ENCODE data around the gene MTNR1B.
A peak's percentile ranks its signal among the peaks of the same experiment; 100 is the strongest.

Gene MTNR1B

DNA sequence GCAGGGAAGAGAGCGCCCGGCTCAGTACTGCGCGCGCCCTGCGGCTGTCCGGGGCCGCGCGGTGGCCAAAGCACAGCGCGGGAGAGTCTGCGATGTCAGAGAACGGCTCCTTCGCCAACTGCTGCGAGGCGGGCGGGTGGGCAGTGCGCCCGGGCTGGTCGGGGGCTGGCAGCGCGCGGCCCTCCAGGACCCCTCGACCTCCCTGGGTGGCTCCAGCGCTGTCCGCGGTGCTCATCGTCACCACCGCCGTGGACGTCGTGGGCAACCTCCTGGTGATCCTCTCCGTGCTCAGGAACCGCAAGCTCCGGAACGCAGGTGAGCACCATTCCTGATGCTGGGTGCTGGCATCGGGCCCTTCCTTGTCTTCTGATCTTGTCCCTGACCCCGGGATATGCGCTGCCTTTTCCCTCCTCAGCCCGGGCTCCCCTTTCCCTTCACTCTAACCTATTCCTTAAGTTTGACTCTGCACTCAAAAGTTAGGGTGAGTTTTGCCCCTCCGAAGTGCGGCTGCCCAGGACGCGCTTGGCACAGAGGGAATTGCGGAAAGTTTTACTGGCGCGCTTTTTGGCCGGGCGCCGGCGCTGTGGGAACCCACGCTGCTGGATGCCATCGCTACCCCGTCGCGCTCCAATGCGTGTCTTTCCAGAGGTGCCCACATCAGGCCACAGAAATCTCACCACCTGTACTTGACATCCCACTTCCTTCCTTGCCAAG lies at the start of gene MTNR1B:
Gene MTNR1B (plus strand): TSS at position 18 of the 714 bp plus-strand sequence. CDS start 75 bp downstream, at position 93.
- no peak for DNase-seq

DNA sequence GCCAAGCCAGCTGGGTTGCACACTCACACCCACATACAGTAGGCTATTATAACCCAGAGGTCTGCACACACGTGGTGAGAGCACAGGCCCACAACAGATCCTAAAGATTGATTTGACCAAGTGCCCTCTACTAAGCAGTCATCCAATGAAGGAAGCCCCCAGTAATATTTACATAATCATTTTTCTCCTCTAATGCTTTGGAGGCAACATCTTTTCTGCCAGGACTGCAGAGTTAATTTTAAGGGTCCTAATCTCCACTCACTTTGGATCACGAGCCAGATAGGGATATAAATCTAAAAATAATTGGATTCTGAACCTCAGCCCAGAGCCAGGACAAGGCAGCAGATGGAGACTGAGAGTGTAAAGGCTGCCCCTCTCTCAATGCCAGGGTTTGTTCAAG lies 49.1 kb upstream of the MTNR1B start:
- DNase-seq = no peak

DNA sequence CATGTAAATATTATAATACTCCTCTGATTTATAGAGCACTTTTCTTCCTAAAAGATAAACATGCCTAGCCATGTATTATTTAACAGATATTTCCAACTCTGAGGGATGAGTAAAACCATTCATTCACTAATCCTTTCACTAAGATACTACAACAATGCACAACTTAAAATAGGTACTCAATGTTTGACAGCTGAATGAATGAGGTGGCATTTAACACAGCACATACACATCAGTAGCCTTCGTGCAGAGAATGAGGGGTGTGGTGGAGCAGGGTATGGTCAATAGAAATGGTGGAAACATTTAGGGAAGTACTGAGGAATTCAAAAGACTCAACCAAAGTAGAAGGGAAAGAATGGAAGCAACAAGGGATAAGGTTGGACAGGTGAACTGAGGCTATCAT lies 46.7 kb upstream of the MTNR1B start:
- no peak for DNase-seq

DNA sequence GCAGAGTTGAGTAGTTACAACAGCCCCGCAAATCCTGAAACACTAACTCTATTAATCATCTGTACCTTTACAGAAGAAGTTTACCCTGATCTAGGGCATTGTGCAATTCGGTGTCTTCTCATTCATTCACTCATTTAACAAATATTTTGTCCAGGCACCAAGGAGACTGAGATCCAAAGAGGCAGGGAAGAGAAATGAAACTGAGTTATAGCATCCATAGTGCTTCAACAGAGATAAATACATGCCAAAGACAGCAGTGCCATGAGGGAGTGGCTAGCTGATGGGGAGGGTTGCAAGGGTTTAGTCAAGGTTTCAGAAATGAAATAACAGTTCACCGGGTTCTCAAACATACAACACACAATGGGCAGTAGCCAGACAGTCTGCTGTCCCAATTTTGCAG lies 40.2 kb upstream of the MTNR1B start:
- no peak for DNase-seq

DNA sequence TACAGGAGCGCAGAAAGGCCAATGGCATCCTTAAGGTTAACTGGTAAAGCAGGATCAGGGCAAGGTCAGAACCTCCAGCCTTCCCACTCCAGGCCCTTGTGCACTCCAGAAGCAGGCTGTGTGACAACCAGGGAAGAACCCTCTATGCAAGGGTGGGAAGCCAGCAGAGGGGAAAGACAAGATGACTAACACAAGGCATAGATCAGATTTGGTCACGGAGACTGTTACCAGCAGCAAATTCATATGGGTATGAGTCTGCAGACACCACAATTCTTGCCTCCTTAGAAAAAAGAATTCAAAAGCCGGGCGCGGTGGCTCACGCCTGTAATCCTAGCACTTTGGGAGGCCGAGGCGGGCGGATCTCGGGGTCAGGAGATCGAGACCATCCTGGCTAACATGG lies 39.8 kb upstream of the MTNR1B start:
- no peak for DNase-seq

DNA sequence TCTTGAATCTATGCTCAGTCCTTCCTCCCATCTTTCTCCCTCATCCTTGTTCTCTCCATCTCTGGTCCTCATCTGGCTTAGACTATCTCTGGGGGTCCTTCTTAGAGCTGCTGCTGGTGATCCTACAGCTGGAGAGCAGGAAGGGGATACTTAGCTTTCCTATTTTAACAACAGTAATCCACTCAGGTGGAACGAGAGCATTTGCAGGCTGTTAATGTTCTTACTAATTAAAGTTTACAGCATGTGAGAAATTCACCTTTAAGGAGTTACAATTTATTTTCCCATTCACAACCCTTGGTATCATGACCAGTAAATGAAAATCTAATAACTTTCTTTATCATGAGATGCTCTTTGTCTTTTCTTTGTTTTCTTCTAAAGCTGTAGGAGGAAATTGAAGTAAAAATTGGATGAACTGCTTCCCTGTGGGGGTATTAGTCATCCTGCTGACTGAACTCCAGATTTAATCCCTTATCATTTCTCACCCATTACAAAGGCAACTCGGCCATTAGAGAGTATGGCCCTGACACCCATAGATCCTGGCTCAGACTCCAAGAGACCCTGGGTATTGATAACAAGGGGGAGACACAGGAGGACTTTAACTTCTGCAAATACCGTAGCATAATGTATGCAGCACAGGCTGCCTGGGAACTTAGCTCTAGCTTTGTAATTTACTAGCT lies 37.6 kb upstream of the MTNR1B start:
- DNase-seq = no peak

DNA sequence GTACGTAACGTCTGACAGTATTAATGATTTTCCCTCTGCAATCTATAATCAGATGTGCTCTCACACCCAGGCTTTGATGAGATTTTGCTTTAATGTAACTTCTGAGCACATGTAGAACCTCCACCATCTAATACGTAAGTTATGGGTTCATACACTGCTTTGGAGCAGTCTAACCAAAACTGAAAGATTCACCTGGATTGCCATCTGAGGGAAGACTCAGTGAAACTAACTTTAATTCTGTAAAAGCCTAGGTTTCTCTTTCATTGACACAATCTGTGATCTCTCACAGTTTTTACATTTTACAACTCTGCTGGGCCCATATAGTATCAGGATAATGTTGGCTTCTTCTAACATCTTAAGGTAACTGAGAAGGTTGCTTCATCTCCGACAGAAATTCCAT lies 30.1 kb upstream of the MTNR1B start:
- DNase-seq = no peak

DNA sequence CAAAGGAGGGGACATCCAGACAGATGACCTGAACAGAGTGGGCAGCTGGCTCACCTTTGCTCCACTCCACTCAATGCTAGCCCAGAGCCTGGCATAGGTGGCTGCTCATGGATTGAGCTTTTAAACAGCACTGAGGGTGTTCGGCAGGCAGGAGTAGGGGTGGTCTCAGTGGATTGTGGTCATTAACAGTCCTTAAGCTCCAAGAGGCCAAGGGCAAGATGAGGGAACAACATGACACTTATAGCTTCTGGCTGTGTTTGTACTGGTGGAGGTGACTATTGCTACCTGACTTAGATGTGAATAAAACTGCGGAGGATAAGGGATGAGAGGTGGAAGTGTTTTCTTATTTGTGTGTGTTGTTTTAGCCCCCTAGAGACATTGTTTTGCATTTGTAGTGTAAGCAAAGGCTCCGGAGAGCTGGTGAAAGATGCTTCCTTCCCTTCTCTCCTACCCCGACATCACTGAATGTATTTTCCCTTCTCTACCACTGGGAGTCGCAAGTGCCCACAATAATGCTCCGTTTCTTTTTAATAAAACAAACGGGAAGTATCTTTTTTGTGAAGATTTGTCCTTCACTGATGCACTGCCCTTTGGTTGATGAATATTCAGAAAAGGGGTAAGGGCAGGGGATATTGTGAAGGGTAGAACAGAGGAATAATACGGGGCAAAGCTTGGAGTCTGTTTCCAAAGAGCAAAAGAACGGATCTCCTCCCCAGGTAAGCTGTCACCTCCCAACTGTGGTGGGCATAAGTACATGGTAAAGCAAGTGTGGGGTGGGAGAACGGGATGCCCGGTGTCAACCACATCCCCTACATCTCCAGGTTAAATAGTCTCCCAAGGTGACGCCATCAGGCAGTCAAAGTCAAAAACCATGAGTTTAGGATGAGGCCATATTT lies 27.5 kb upstream of the MTNR1B start:
- peak; percentile 48 for DNase-seq

DNA sequence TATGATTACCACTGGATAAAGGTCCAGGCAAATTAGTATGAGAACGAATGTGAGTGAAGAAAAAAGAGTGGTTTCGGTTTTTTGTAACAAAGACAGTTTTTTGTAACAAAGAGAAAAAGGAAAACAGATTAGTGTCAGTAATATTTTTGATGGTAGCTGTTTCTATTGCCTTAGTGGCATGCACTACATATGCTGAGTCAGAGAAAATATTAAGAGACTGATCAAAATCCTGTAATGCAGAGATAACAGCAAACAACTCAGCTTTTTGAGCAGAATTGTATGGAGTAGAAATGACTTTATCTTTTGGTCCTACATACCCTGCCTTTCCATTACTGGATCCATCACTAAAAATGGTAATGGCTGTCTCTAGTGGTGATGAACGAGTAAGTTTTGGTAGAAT lies 22.7 kb upstream of the MTNR1B start:
- no peak for DNase-seq

DNA sequence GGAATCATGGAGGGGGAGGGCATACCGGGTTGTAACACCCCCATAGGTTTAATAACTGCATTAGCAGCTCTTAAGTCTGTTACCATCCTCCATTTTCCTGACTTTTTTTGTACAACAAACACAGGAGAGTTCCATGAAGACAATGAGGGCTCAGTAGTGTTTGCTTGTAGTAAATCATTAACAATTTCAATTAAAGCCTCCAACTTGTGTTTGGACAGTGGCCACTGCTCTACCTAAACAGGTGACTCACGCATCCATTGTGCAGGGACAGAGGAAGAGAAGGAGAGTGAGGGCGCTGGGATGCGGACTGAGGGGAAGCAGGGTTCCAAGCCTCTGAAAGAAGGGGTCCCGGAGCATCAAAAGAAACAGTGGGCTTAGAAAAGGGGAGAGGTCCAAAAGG lies 21.3 kb upstream of the MTNR1B start:
- no peak for DNase-seq

DNA sequence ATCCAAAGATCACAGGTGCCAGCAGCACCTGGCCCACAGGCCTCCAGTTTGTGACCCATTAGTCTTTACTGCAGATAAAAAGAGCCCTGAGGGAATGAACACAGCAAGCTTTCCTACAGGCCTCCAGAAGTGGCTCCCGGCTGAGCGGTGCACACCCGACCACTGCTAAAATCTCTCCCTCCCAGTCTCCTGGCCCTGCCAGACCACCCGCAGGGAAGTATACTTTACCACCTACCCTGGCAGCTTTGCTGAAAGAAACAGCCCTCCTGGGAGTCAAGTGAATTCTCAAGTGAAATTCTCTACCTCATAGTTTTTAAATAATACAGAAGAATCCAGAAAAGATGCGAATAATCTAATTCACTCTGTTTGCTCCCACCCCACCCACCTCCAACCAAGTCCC lies 15.4 kb upstream of the MTNR1B start:
- DNase-seq = no peak

DNA sequence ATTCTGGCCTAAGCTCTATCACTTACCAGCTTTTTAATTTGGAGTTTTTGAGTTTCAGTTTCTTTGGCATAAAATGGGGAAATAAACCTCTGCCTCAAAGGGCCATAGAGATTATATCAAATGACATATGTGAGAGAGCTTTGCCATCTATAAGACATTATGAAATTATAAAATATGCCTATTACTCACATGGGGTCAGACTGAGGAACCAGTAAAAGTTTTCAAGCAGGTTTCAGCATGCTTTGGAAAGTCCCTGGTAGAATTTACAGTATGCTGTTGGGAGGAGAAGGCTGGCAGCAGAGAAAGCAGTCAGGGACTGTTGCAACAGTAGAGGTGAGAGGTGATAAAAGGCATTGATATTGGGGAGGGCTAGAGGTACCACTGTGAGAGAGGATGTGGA lies 13.6 kb upstream of the MTNR1B start:
- DNase-seq = no peak

DNA sequence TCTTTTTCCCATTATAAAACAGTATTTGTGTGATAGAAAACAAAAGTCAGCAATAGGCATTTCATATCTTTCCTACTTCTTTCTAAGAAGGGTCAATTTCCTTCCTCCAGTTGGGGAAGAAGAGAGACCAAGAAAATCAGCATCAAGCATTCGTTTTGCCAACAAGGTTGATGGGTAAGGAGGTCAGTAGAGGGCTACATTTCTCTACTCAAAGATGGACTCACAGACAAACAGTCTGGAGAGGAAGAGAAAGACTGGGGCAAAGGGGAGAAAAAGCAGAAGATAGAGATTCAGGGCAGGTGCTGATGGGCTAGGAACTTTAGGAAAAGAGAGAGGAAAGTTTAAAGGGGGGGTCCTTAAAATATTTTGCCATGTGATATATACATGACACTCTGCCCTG lies 8.6 kb upstream of the MTNR1B start:
- DNase-seq = no peak

DNA sequence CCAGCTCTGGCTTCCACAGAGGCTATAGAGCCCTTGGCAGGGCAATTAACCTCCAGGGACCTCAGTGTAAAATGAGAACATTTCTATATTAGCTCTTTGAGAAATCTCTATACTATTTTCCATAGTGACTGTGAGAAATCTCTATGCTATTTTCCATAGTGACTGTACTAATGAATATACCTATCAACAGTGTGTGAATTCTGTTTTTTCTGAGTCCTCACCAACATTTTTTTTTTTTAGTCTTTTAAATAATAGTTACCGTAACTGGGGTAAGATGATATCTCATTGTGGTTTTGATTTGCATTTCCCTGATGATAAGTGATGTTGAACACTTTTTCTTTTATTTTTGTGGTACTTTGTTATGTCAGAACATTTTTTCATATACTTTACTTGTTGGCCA lies 7.0 kb upstream of the MTNR1B start:
- DNase-seq = no peak

DNA sequence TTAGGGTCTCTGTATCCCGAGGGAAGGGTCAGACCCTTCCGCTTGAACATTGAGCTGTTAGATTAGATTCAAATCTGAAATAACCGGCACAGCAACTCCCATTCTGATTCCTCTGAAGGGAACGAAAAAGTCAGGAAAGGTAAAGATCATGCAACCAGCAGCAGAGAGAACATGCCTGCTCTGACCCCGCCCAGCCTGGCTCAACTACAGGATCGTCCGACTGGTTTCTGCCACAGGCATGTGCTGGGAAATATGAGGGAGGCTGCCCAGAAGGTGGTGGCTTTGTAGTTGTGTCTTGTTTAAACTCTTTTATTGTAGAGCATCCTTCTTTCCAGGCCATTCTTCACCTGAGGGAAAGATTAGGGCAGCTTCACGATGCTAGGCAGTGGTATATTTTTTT lies 5.0 kb upstream of the MTNR1B start:
- DNase-seq = no peak

DNA sequence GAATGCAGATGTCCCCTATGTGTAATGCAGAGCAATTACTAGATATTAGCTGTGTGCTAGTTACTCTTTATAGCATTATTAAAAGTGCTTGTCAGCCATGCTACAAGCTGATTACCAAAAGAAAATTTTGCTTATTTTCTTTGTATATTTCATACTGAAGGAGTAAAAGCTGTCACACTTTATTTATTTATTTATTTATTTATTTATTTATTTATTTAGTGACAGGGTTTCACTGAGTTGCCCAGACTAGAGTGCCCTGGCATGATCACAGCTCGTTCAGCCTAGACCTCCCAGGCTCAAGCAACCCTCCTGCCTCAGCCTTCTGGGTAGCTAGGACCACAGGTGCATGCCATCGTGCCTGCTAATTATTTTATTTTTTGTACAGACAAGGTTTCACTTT lies 4.3 kb upstream of the MTNR1B start:
- DNase-seq = no peak

DNA sequence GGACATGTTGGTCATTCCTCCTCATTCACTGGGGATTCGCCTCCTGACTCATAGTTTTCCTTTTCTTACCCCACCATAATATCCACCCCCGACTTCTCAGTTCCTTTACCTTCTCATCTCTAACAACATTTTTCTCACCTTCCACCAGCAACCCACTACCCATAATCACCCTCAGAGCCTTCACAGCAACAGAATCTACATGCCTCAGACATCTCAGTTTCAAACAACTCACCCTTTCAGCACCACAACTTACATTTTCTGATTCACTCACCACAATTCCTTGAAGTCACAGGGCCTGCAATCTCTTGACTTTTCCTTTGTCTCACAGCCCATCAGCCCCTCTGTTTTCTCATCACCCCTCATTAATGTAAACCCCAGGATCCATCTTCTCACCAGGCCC lies 2.3 kb upstream of the MTNR1B start:
- DNase-seq = no peak

DNA sequence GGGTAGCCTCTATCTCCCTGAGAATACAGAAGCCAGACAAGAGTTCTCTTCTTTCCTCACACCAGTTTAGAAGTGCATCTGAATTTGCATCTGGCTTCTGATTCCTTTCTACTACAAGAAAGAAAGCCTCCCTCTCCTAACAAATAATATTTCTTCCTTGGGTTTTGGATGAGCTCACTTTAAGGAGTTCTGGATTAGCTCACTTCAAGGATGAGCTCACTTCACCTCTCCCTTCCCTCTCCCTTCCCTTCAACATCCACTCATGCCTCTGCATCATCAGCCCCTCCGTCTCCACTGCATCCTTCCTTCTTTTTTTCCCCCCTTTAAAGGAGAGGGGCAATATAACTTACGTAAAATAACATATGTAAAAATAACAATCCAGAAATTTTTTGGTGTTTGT lies 1.6 kb upstream of the MTNR1B start:
- DNase-seq = no peak

DNA sequence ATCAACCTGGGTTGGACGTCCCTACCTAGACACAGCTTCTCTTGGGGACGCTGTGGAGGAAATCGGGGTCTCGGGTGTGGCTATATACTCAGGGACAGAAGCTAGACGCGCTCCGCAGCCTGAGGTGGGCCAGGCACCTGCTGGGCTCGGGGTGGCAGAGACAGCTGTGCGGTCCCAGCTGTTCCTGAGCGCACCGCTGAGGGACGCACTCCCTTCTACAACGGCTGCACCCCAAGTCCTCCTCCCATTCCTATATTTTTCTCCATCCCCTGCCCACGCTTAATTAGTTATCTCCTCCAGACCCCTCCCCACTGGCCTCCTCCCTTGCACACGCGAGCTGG lies 188 bp upstream of the MTNR1B start:
- no peak for DNase-seq

DNA sequence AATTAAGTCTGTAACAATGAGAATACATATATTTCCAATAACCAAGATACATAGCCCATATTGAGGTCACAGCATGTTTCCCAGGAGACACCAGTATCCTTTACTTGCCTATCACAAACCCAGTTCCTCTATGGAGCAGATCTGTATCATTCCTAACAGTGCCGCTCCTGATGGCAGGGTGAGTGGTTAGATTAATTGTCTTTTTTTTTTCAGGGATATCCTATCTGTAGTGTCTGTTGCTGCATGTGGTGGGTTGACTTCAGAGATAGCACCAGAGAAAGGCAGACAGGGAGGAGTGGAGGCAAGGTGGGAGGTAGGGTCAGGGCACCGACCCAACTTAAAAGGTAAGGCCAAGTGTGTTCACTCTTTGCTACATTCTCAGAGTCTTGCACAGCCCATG lies 2.8 kb downstream of the MTNR1B start:
- no peak for DNase-seq

DNA sequence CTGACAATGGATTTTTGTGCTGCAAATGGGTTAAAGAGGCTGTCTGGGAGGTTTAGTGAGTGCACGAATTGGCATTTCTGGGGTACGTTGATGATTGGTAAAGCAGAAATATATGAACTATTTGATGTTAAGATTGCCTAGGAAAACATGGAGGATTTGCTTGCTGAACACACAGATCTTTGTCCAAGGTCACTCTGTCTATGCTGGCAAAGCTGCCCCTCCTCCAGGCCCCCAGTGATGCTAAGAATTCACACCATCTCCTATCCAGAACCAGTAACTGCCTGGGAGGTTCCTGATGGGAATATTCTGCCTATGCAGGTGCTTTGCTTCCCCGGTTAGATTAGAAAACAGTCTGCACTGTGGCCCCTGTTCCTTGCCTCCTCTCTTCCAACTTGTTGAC lies 5.8 kb downstream of the MTNR1B start:
- no peak for DNase-seq

DNA sequence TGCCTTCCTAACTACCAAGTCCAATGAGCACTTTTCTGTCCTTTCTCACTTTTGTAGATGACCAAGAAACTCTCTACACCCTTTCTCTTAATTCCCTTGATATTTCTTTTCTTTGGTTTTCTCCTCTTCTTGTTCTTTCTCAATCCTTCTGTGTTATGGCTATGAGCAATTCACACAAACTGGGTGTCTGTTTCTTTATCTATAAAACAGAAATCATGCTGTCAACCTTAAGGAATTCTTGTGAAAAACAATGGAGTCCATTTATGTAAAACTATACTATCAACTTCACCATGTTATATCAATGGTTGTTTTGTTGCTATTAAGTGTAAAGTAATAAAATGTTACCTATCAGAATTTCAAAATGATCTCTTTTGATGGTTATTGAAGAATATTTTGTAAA lies 7.2 kb downstream of the MTNR1B start:
- no peak for DNase-seq

DNA sequence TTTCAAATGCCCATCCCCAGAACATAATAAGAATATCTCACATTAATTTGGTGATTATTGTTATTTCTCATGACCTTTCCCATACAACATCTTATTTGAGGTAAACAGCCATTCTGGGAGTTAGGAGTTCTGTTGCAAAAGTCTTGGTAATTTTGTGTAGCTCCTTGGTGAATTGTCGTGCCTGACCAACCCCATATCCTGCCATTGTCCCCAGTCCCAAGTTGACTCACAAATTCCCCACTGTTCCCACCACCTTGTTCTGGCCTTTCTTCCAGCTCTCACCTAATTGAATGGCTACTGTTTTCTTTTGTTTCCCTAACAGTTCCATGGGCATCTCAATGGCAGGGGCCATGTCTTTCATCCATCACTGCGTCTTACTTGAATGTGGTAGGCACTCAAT lies 8.0 kb downstream of the MTNR1B start:
- no peak for DNase-seq
